ENCODE measurements around the gene ACSL6. TPM values are rescaled to one million over a fixed set of nuclear protein-coding genes. Genes with fewer than 3 reads are reported as not detected.

Gene ACSL6
- total RNA-seq, 1 donor from 2014 or later, result 0.97 TPM

GRCh38 chr5:132017738-132018625 lies 6.5 kb upstream of the ACSL6 start:
- TF ChIP-seq CTCF (conservative IDR thresholded peaks at IDR 0.05), result no peak
- peaks cover 82% of the 10 kb centered on the region for H3K27me3 Mint-ChIP-seq

GRCh38 chr5:132017316-132017715 lies 5.9 kb upstream of the ACSL6 start:
- Mint-ChIP-seq H3K36me3 (no peaks in the 10 kb centered on the region), H3K27me3 (peaks cover 82% of the 10 kb centered on the region), H3K4me1 (ENCODE audit: unreplicated experiment) (no peaks in the 10 kb centered on the region), H3K4me3 (no peak overlapping the region), H3K27ac (no peak overlapping the region), H3K9me3 (no peaks in the 10 kb centered on the region)
- no peak for TF ChIP-seq CTCF (conservative IDR thresholded peaks at IDR 0.05)
- no peak for DNase-seq (ENCODE audit: extremely low spot score, unreplicated experiment)

More at GRCh38 chr5:132017738-132018625, 6.5 kb upstream of the ACSL6 start:
- H3K9me3 Mint-ChIP-seq, result no peaks in the 10 kb centered on the region
- peak; percentile 53 for DNase-seq (ENCODE audit: extremely low spot score, unreplicated experiment)
- no peak overlapping the region for H3K27ac Mint-ChIP-seq
- H3K4me3 Mint-ChIP-seq, result no peak overlapping the region
- no peaks in the 10 kb centered on the region for H3K36me3 Mint-ChIP-seq
- no peaks in the 10 kb centered on the region for H3K4me1 Mint-ChIP-seq (ENCODE audit: unreplicated experiment)

GRCh38 chr5:132016721-132017250 lies 5.3 kb upstream of the ACSL6 start:
- H3K36me3 Mint-ChIP-seq, result no peaks in the 10 kb centered on the region
- H3K27me3 Mint-ChIP-seq, result peaks cover 82% of the 10 kb centered on the region
- peak; percentile 39 for DNase-seq (ENCODE audit: extremely low spot score, unreplicated experiment)
- no peak for TF ChIP-seq CTCF (conservative IDR thresholded peaks at IDR 0.05)
- H3K9me3 Mint-ChIP-seq, result no peaks in the 10 kb centered on the region
- H3K27ac Mint-ChIP-seq, result no peak overlapping the region
- H3K4me1 Mint-ChIP-seq (ENCODE audit: unreplicated experiment), result no peaks in the 10 kb centered on the region
- no peak overlapping the region for H3K4me3 Mint-ChIP-seq

GRCh38 chr5:132013711-132014110 lies 2.3 kb upstream of the ACSL6 start:
- Mint-ChIP-seq H3K27me3 (peaks cover 89% of the 10 kb centered on the region), H3K9me3 (no peaks in the 10 kb centered on the region), H3K27ac (no peak overlapping the region), H3K4me1 (ENCODE audit: unreplicated experiment) (no peaks in the 10 kb centered on the region), H3K36me3 (no peaks in the 10 kb centered on the region), H3K4me3 (no peak overlapping the region)
- DNase-seq (ENCODE audit: extremely low spot score, unreplicated experiment), result peak; percentile 55
- no peak for TF ChIP-seq CTCF (conservative IDR thresholded peaks at IDR 0.05)

GRCh38 chr5:132013006-132013689 lies 1.7 kb upstream of the ACSL6 start:
- H3K9me3 Mint-ChIP-seq, result no peaks in the 10 kb centered on the region
- peaks cover 91% of the 10 kb centered on the region for H3K27me3 Mint-ChIP-seq
- no peak for TF ChIP-seq CTCF (conservative IDR thresholded peaks at IDR 0.05)
- H3K4me1 Mint-ChIP-seq (ENCODE audit: unreplicated experiment), result no peaks in the 10 kb centered on the region
- no peak for DNase-seq (ENCODE audit: extremely low spot score, unreplicated experiment)
- no peak overlapping the region for H3K27ac Mint-ChIP-seq
- no peaks in the 10 kb centered on the region for H3K36me3 Mint-ChIP-seq
- H3K4me3 Mint-ChIP-seq, result no peak overlapping the region

All from type B pancreatic cell (in vitro differentiated cells).